HG03196 (cell line): Measurements from ENCODE around the gene NIPA2.
"Not testable (repeated sequence)": the region's sequence is repeated elsewhere in the genome, so short reads cannot be mapped to it uniquely, and the experiment has no call there.

Experiments used
- ATAC-seq: cut with Tn5 transposase; IDR thresholded peaks from one replicate; pipeline ENCODE4 v1.9.1; 2021; ENCODE audit not compliant: unreplicated experiment

The NIPA2 gene

DNA sequence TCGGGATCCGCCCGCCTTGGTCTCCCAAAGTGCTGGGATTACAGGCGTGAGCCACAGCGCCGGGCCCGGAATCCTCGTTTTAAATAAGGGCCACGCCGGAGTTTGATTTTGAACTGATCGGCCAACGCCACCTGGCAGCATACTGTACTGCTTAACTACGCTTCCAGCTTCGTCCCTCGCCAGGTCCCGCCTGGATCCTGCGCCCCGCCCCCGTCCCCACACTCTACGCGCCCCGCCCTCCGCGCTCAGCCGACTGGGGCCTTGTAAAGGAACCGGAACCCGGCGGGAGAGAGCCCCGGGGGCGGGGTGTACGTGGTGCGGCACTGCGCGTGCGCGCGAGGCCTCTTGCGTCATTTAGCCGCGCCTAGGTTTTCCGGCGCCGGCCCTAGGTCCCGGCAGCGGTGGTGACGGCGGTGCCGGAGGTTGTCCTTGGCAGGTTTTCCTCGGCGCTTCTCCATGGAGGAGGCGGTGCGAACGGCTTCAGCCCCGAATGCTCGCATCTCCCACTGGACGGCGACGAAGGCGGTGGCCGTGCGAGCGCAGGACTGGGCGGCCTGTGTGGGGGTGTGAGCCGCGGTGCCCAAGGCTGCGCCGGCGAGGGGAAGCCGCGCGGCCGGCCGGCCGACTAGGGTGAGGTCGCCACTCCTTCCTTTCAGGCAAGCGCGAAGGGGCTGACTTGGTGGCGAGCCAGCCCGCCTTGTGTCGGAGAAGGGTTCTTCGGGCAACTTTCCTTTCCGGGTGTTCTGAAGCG lies at the start of gene NIPA2:
Gene NIPA2 (plus strand): TSS at position 375 of the 751 bp plus-strand sequence. CDS start 13,066 bp downstream, outside the sequence.
- peak; percentile 79 for ATAC-seq

DNA sequence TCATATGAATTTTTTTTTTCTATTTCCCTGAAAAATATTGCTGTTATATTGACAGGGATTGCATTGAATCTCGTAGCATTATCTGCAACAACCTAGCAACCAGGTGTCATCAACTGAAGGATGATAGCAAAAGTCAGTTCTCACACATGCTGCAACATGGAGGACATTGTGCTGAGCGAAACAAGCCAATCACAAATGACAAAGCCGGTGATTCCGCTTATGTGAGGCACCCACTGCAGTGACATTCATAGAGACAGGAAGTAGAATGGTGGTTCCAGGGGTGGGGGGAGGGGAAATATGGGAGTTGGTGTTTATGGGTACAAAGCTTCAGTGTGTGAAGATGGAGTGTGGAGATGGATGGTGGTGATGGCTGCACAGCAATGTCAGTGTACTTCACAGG lies 44.4 kb upstream of the NIPA2 start:
- no peak for ATAC-seq

DNA sequence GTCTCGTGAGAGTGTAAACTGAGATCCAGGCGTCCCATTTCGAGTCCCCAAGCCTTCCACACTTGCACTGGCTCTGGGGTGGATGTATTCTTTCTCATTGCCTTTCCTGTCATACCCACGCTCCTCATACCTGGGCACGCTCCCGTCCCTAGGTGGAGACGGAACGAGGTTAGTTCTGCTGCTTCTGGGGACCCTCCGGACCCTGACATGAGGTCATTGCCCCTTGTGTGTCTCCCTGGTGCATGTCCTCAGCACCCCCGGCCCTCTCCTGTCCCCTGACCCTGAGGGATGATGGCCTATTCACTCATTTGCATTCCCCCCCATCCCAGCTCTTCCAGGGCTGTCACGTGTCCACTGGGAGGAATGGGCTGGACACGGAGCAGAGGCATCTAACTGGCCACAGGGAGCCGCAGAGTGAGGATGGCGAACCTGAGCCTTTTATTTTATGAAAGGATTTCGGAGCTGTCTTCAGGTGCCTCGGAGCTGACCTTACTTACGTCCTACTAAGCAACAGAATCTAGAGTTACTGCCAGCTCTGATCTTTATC lies 43.8 kb upstream of the NIPA2 start:
- ATAC-seq = no peak

DNA sequence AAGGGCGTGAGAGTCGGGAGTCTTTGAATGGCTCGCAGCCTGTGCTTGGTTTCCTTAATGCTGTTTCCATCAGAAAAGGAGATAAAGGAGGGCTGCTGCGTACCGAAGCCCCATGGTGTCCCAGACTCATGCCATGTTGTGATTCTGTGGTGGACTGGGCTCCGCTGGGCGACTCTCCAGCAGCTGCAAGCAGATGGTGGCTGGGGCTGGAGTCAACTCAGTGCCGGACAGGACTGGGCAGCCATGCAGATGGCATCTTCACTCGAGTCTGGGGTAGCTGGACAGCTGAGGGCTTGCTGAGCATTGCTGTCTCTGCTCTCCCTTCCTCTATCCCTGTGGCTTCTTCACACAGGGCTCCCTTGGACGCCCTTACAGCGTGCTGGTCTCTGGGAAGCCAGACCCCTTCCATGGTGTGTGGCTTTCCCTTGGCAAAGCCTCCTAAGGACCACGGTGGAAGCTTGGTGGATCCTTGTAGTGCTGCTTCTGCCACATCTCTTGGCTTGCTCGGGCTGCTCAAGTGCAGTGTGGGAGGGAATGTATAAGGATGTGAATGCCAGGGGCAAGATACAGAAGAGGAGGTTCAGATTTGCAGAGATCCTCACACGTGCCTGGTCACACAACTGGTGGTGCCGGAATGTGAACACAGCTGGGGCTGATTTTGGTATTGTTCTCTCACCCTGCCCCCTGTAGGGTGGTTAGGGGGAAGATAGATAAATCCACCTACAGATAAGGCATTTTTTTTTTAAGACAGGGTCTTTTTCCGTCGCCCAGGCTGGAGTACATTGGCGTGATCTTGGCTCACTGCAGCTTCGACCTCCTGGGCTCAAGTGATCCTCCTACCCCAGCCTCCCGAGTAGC lies 43.0 kb upstream of the NIPA2 start:
- ATAC-seq = no peak

DNA sequence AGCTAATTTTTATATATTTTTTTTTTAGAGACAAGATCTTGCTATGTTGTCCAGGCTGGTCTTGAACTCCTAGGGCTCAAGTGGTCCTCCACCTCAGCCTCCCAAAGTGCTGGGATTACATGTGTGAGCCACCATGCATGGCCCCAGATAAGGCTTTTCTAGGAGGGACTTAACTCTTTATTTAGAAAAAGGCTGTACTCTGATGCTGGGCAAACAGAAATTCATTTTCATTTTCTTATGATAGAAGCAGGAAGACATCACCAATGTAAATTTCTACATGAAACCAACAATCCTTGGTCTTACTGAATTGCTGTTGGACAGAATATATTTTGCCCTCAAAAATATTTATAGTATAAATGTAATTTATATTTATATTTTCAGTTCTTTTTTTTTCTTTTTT lies 42.4 kb upstream of the NIPA2 start:
- no peak for ATAC-seq

DNA sequence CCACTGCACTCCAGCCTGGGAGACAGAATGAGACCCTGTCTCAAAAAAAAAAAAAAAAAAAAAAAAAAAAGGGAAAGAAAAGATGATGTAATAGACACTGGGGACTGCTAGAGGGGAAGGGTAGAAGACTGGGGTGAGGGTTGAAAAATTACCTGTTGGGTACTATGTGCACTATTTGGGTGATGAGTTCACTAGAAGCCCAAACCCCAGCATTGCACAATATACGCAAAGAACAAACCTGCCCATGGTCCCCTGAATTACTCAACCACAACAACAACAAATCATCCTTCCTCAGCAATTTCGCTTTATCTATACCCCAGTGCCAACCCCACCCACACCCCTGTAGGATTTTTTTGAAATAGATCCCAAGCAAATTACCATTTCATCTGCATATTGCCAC lies 38.6 kb upstream of the NIPA2 start:
- ATAC-seq = no peak

DNA sequence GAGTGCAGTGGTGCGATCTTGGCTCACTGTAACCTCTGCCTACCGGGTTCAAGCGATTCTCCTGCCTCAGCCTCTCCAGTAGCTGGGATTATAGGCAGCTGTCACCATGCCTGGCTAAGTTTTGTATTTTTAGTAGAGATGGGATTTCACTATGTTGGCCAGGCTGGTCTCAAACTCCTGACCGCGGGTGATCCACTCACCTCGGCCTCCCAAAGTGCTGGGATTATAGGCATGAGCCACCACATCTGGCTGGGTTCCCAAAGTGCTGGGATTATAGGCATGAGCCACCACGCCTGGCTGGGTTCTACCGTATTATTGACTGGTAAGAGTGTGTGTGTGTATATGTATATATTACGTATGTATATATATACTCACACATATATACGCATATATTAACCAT lies 35.5 kb upstream of the NIPA2 start:
- not testable (repeated sequence) for ATAC-seq

DNA sequence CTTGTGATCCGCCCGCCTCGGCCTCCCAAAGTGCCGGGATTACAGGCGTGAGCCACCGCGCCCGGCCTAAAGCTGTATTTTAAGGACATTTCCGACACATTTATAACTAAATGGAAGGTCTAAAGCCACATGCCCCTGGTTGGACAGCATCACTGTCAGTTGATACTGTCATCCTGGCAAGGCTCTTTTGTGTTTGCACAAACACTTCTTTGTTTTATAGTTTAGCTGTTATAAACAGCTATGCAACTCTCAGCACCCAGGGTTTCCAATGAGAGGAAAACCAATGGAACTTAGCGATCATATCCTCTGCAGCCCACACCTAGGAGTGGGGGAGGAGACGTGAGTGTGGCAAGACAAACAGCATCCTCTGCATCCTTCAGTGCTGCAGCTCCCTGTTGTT lies 32.3 kb upstream of the NIPA2 start:
- ATAC-seq = no peak

DNA sequence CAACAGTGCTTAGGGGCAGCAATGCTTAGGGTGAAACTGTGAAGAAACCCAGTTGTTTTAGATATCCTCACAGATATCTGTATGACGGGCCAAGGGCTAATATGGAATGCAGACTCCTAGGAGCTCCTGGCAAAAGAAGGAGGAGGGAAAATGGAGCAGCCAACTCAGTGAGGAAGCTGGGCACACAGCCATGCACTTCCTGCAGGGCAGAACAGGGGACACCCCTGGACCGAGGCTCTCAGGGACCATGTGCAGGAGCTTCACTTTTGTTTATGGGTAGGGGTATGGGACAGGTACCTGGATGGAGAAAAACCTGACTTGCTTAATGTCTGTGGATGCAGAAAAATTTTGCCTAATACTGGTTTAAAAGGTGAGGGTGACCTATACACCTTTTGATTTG lies 31.8 kb upstream of the NIPA2 start:
- no peak for ATAC-seq

DNA sequence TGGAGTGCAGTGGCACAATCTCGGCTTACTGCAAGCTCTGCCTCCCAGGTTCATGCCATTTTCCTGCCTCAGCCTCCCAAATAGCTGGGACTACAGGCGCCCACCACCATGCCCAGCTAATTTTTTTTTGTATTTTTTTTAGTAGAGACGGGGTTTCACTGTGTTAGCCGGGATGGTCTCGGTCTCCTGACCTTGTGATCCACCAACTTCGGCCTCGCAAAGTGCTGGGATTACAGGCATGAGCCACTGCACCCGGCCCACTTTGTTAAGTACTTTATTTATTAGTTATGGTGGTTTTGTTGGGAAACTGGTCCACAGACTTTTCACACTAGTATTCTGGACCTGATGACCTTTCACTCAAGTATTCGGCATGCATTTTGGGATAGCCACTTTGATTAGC lies 30.6 kb upstream of the NIPA2 start:
- ATAC-seq = not testable (repeated sequence)

DNA sequence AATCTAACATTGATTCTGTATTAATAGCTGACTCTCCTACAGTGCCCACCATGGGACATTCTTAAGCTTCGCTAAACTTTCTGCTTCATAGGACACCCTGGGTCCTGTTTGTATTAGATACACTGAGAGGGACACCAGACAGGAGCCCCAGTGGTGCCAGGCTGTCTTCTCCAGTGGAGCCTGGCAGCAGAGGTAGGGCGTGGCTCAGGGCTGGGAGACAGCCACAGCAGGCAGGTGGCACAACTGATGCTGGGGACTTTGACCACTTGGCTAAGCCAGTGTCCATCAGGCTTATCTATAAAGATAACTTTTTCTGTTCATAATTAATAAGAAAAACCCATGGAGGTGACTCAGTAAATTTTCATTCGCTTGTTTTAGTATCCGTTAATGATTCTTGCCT lies 30.2 kb upstream of the NIPA2 start:
- no peak for ATAC-seq

DNA sequence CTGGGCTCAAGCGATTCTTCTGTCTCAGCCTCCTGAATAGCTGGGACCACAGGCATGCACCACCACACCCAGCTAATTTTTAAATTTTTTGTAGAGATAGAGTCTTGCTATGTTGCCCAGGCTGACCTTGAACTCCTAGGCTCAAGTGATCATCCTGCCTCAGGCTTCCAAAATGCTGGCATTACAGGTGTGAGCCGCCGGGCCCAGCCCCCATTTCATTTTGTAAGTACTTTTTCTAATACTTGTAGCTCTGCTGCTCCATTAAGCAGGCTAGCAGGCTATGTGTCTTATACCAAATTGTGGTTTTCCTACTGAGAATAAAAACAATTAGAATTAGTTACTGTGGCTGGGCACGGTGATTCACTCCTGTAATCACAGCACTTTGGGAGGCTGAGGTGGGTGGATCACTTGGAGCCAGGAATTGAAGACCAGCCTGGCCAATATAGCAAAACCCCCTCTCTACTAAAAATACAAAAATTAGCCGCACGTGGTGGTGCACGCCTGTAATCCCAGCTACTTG lies 29.6 kb upstream of the NIPA2 start:
- ATAC-seq = no peak

DNA sequence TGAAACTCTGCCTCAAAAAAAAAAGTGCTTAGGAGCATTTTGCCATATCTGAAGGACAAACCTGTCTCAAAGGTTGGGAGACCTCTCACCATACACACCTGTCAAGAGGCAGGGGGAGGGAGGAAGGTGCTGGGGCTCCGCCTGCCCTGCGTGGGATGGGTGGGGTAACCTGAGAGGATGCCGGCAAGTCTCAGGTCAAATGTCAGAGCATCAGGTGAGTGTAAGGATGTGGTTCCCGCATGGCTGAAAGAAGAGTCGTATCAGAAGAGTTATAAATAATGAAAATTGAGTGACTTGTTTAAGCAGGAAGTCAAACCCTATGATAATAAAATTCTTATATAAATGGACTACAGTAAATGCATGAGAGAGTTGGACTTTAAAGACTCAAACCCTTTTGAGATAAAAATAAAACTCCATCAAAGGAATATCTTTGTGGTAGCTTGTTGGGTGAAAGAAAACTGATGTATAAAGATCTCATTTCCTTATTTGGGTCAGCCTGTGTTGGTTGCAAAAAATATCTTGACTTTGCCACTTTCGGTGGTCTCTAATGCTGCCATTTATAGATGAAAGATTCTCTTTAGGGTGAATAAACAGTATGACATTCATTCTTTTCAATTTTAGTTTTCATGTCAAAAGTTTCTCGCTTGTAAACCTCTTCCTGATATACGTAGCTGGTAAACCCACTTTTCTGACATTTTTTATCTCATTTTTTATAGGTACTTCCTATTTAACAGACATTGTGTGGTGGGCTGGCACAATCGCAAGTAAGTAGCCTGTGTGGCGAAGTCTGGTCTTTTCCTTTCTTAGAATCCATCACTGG lies 28.2 kb upstream of the NIPA2 start:
- no peak for ATAC-seq

DNA sequence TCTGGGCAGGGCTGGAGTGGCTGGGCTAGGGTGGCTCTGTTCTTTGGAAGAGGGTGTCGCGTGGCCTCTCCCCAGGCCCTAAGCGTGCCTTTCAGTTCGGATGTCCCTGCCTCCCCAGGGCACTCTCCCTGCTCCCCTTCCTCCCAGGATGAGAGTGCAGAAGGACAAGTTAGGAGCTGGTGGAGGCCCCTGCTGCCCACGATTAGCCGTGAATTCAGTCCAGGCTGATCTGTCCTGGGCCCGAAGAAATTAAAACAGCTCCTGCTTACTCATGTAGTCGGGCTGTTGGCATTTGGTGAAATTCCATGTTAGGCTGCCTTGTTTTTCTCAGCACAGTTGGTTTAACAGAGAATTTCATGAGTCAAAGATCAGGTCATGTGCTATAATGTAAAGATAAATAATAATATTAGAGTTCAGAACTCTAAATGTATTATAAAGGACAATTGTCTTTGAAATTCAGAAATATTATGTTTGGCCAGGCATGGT lies 27.6 kb upstream of the NIPA2 start:
- no peak for ATAC-seq

DNA sequence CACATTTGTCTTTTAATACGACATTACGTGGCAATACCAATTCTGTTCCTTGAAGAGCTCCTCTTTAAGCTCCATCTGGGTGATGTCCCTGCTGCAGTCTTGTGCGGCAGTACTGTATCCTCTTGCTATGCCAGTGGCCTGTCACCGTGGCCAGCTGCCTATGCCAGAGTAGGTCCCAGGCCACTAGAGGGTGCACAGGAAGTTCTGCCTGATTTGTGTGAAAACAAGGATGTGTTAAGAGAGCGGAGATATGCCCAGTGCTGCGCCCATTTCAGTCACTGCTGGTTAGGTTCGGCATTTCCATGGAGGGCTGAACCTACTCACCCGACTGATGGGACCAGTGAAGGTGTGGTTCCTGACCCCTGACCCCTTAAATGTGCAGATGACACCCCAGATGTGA lies 26.8 kb upstream of the NIPA2 start:
- no peak for ATAC-seq

DNA sequence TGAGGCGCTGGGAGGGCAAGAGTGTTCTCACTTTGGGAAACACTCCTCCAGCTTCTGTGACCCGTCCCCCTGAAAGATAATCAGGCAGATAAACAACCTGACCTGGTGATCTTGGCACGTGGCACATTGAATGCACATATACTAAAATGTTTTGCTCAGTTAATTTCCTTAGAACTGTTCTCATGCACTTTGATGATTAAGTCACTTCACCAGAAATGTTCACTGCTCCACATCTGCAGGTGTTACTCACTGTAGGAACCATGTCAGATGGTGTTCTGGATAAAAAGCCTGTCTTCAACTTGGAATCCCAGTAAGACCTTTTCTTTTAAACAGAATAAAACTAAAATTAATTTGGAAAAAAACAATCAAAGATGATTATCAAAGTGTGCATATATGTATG lies 24.6 kb upstream of the NIPA2 start:
- ATAC-seq = no peak

DNA sequence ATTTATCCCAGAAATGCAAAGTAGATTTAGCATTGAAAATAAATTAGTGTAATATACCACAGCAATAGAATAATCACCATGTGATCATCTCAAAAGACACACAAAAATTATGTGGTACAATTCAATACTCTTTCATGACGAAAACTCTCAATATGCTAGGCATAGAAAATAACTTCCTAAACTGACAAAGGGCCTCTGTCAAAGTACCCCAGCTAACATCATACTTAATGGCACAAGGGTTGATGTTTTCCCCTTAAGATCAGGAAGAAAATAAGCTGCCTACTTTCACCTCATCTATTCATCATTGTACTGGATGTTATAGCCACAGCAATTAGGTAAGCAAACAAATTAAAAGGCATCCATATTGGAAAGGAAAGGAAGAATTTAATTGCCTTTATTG lies 22.7 kb upstream of the NIPA2 start:
- no peak for ATAC-seq

DNA sequence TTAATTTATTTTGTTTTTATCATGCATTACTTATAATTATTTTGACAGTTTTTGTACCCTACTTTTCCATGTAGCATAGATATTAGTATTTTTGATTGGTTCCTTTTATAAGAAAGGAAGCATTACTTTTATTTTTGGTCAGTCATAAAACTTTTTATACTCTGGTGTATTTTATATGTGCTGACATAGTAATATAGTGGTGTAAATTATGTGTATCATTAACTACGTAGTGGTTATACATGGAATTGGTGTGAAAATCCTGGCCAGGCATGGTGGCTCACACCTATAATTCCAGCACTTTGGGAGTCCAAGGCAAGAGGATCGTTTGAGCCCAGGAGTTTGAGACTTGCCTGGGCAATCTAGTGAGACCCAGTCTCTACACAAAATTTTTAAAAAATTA lies 18.8 kb upstream of the NIPA2 start:
- no peak for ATAC-seq

DNA sequence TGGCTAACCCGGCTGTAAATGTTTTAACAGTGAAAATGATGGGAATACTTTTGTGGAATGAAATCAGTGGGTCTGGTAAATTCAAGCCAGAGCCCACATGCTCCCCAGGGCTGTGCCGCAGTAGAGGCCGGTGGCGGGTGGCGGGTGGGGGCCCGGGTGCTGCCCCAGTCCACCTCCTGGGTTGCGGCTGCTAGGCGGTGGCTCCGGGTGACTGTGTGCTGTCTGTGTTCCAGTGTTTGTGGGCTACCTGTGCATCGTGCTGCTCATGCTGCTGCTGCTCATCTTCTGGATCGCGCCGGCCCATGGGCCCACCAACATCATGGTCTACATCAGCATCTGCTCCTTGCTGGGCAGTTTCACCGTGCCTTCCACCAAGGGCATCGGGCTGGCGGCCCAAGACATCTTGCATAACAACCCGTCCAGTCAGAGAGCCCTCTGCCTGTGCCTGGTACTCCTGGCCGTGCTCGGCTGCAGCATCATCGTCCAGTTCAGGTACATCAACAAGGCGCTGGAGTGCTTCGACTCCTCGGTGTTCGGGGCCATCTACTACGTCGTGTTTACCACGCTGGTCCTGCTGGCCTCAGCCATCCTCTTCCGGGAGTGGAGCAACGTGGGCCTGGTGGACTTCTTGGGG lies 14.9 kb upstream of the NIPA2 start:
- no peak for ATAC-seq

DNA sequence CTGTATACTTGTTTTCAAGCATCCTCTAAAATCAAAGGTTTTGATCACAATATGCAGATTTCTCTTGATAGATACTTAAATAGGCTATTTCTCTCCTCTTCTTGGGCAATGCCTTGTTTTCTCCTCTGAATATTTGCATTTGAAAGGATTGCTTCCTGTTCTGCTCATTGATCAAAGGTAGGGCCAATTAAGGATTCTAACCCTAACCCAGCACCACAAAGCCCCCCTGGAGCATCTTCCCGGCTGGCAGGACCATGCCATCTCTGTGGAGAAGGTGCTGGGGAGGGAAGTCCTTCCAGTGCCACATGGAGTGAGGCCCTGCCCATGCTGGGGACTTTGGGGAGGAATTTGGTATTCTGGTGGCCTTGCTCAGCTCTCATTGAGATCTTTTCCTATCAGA lies 11.3 kb upstream of the NIPA2 start:
- no peak for ATAC-seq
